Keratinocyte (primary cell): ENCODE results near the gene ODAD4.

Source experiments
- CTCF ChIP-seq, 3 experiments: IDR thresholded peaks in 1 of 3; conservative IDR thresholded peaks in 1 of 3; optimal IDR thresholded peaks in 1 of 3; 2 replicates in 2 of 3; 3 replicates in 1 of 3; pipeline versions ENCODE3 to v1.5.1; 2011; ENCODE audit warnings: low read length in 3 of 3, mild to moderate bottlenecking in 3 of 3, moderate library complexity in 2 of 3, control low read depth in 1 of 3, inconsistent platforms in 1 of 3; ENCODE audit not compliant: insufficient read depth in 2 of 3; ENCODE audit errors: extremely low read depth in 1 of 3
- EZH2 ChIP-seq: IDR thresholded peaks from one replicate; pipeline ENCODE4 v1.6.1; 2012; ENCODE audit warnings: inconsistent platforms, mild to moderate bottlenecking, low read length, moderate library complexity

GRCh38 chr17:41957869-41958439, 27.5 kb downstream of the ODAD4 start:
- TF ChIP-seq CTCF (optimal IDR thresholded peaks at IDR 0.05 in 1 of 3, IDR thresholded peaks at IDR 0.05 in 1 of 3, conservative IDR thresholded peaks at IDR 0.05 in 1 of 3; ENCODE audit: extremely low read depth in 1 of 3, insufficient read depth in 2 of 3, low read length in 3 of 3) (no peak), EZH2 (no peak)
